ENCODE data around the gene NMNAT1.
"Not testable (repeated sequence)": the region's sequence is repeated elsewhere in the genome, so short reads cannot be mapped to it uniquely, and the experiment has no call there.

NMNAT1 gene

GRCh38 chr1:9942939-9943788, at the start of gene NMNAT1, which contains the start of gene LZIC:
Gene NMNAT1 (plus strand): TSS chr1:9943475. CDS start chr1:9972074, 28,599 bp downstream.
Gene LZIC (minus strand): TSS chr1:9943391. CDS start chr1:9936619, 6,772 bp downstream.
- peak; percentile 95 for DNase-seq

GRCh38 chr1:9894115-9894514, 49.2 kb upstream of the NMNAT1 start:
- no peak for DNase-seq

GRCh38 chr1:9900142-9901043, 42.9 kb upstream of the NMNAT1 start:
- DNase-seq: peak; percentile 17

DNA sequence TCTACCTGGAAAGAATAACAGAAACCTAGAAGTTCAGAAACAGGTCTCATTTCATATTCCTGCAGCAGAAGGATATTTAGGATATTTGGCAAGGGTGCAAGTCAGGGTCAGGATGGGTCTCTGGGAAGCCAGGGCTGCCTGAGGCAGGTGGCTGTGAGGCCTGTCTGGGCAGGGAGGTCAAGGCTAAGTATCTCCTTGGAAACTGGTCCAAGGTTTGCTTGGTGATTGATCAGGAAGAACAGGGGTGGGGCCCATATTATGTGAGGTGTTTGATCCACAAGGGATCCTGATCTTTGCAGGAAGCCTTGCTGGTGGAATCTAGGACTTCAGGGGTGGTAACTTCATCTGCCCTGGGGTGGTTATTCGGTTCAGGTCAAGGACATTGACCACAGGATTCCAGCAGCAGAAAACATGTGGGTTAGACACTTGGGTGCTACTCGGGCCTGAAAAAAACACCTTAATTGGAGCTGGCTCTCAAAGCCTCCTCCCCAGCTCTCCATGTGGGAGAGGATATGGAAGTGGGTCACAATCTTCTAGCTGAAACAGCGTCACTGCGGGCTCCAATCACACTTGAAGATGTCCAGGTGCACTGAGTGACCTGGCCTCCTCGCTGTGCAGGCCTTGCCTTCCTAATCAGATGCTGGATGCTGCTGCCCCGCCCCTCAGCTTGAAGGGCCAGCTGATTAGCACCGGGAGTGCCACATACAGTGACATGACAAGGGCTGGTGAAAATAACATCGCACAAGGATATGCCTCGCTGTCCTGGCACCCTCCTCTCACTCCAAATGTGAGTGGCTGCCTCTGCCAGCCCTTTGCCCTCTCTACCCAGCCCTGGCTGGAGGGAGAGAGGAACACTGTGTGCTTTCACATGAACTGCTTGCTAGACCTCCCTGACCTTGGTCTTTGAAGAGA, 41.9 kb upstream of the NMNAT1 start:
- DNase-seq: no peak

- no peak for DNase-seq
Measured at GRCh38 chr1:9902060-9902452, 41.2 kb upstream of the NMNAT1 start.

DNA sequence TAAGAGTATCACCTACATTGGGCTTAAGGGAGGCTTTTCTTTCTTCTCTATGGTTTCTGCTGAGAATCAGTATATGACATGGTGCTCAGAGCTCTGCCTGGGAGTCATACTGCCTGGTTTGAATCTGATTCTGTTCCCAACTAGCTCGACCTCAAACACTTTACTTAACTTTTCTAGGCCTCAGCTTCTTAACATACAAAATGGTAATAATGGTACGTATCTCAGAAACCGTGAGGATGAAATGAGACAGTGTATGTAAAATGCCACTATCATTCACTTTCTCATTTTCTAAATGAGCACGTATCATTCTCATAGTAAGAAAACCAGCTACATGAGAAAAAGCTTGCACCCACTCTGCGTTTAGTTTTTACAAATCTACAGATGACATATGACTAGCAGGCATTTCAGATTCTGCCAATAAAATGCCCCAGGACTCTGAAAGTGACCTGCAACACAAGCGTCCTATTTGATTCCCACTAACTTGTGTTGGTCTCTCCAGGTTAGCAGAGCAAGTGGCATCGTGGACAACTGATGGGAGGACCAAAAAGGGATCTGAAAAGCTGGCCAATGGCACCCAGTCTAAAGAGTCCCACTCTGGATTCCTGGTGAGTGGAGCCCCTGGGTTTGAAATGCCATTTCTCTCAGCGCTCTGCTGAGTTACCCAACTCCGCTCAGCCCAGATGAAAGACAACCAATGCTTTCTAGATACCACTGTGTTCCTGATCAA, 39.3 kb upstream of the NMNAT1 start:
- no peak for DNase-seq

DNA sequence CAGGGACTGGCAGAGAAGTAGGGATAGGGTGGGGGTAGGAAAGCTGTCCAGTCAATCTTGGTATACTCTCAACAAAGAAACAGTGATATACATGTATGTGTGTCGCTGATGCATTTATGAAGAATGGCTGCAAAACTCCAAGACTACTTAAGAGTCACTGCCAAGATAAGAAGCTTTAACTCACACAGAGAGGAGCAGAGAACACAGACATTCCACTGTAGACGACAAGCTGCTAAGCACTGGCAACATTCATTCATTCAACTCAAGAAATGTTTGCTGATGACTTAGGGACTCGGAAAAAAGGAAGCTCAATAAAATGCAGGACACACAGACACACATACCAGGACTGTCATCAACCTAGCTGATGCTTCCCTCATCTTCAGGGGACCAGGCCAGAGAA, 38.7 kb upstream of the NMNAT1 start:
- no peak for DNase-seq

DNA sequence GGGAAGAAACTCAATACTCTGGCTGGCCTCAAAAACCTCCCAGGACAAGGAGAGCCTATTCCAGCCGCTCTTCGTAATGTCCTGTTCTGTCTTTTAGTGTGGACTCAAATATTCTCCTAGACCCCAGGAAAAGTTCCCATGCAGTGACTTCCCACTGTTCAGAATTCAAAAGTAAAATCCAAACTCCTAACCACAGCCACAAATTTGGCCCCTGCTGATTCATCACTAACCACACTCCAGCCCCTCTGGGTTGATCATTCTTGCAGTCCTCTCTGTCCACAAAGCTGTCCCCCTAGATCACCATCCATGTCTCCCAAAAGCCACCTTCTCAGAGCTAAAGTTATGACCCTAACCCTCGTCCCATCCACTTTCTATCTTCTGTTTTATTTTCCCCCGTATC, 38.3 kb upstream of the NMNAT1 start:
- no peak for DNase-seq

- DNase-seq: no peak
Measured at GRCh38 chr1:9906466-9906865, 36.8 kb upstream of the NMNAT1 start.

GRCh38 chr1:9907441-9907840, 35.8 kb upstream of the NMNAT1 start:
- no peak for DNase-seq

DNA sequence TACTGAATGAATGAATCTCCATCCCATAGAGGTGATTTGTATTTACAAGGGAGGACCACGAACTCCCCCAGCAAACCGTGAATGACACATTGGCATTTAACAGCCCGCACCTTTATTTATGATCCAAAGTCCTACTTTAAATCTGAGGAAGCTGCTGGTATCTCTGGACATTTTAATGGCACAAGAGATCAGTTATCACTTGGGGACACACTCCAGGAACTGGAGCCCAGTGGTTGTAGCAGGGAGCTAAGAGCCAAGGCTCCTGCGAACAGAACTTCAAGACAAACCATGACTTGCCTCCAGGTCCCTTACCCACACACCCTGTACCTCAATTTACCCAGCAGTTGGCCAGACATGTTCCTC, 34.4 kb upstream of the NMNAT1 start:
- no peak for DNase-seq

DNA sequence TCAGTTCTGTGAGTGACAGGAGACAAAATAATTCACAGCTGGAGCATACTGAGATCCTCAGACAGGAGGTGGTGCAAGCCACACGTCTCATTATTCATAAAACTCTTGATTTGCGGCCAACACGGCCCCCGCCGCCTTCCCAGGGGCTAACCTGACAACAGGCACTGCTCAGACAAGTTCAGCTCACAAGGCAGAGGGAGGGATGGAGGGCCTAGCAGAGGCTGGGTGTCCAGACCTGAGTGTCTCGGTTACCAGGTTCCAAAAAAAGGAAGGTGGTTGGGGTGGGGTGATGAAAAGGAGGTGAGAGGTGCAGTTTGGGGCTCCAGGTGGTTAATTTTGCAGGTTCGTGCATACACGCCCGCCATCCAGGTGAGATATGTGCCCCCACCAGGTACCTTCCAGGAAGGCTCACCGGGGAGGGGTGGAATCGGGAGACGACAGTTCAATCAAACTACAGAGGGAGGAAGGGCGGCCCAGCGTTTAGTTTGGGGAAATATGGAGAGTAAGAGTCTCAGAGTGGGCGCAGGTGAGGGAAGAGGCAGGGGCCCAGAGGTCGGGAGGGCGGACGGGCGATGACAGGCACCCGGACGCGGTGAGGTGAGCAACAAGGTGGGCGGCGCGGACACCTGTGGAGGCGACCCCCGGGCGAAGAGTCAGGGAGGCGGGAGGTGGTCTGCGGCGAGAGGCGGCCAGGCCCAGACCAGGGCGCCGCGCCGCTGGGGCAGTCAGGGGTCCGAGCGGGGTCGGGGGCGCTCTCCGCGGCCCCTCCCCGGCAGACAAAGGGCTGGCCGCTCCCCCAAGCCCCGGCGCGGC, 33.8 kb upstream of the NMNAT1 start:
- DNase-seq: peak; percentile 36

- no peak for DNase-seq
Measured at GRCh38 chr1:9910076-9910422, 33.2 kb upstream of the NMNAT1 start, which contains the start of gene CTNNBIP1. Gene CTNNBIP1 (minus strand): TSS chr1:9910269. CDS start chr1:9872064, 38,205 bp downstream.

DNA sequence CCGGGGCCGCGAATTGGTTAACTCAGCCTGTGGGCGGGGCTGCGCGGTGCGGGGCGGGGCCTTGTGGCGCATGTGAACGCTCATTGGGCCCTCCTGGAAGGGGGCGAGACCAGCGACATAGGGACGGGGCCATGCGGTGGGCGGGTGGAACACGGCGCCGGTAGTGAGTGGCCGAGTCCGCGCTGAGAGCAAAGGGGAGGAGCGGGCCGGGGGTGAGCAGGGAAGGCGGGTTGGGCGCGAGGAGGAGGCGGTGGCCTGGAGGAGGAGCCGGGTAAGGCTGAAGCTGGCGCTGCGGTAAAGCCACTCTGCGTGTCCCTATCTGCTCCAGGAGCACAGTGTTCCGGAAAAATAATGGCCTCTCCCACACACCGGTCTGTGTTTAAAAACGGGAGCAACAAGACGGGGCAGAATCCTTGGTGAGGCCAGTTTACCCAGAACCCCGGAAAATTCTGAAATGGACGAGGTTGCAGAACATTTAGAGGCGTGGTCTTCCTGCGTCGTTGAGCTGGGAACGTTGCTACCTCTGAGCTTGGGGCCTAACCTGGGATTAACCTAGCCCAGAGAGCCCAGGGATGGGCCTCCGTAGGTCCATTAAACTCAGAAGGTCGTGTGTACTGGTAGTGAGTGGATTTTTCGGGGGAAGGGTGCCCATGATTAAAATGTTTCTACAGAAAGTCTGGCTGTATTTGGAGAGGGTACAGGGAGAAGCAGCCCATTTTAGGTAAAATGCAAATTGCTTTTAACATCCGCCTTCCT, 32.7 kb upstream of the NMNAT1 start:
- peak; percentile 99 for DNase-seq

DNA sequence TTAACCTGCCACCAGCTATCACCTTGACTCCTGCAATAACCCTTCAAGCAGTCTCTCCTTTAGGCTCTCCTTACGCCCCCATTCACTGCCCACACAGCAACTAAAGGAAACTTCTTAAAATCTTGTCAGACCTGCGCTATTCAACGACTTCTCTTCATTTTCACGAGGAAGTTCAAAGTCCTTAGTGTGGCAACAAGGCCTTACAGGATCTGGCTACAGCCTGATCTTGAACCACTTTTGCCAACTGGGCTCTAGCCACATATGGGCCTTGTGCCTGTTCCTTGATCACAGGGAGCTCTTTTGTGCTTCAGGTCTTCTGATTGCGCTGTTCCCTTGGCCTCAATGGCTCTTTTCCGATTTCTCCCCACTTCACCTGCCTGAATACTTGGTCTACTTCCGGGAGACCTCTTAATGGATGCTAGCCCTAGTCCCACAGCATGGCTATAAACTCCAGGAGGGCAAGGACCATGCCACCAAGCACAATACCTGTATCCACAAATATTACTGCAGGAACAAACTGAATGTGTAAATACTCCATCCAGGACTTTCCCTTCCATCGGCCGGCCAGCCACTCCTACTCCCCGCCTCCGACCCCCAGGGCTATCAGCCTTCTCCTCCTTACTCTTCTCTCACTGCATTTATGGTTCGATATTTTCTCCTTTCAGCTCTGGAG, 30.9 kb upstream of the NMNAT1 start:
- DNase-seq: no peak

GRCh38 chr1:9914610-9914937, 28.7 kb upstream of the NMNAT1 start:
- DNase-seq: no peak

- no peak for DNase-seq
Measured at GRCh38 chr1:9916452-9916851, 26.8 kb upstream of the NMNAT1 start.

DNA sequence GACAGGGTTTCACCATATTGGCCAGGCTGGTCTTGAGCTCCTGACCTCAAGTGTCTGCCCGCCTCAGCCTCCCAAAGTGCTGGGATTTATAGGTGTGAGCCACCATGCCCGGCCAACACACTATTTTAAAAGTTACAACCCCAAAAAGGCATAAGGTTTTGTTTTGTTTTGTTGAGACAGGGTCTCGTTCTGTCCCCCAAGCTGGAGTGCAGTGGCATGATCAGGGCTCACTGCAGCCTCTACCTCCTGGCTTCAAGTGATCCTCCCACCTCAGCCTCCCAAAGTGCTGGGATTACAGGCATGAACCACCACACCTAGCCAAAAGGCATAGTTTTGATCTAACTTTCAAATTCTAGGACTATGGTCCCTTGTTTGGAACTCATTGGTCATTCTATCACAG, 25.8 kb upstream of the NMNAT1 start:
- DNase-seq: not testable (repeated sequence)

- no peak for DNase-seq
Measured at GRCh38 chr1:9917901-9918300, 25.4 kb upstream of the NMNAT1 start.

- no peak for DNase-seq
Measured at GRCh38 chr1:9920606-9921005, 22.7 kb upstream of the NMNAT1 start.
